ENCODE data around the gene THEMIS2. TPM values are rescaled to one million over a fixed set of nuclear protein-coding genes. Genes with fewer than 3 reads are reported as not detected.

The THEMIS2 gene
- total and polyA plus RNA-seq, 4 donors: 5.3 to 36.1 (median 26.2) TPM

DNA sequence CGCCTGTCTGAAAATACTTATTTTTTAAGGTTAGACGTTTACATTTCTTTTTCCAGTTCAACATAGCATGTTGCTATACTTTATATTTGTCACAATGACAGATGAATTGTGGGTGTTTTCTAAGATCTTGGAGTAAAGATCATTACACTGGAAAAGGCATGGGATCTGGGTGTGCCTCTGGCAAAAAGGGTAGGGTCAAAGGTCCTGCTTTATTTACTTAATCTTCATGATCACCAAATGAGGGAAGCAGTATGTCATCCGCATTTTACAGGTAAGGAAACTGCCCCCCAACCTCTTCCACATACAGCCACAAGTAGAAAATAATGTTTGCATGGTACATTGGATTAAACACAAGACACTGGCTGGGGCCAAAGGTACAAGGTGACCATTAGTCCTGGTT lies 49.9 kb downstream of the THEMIS2 start:
- WGBS, 2 donors: 75 to 79% methylated on average over 3 of the region's 3 CpGs
- ATAC-seq (ENCODE audit: low FRiP score) (no peak), DNase-seq (no peak)
- Histone ChIP-seq H3K4me1 (ENCODE audit: control insufficient read depth in 1 of 2, insufficient read depth in 2 of 2, low read length in 2 of 2) (no peaks in the 10 kb centered on the region), H3K27ac (ENCODE audit: low read depth in 1 of 2, low read length in 2 of 2) (no peak overlapping the region), H3K9me3 (ENCODE audit: control insufficient read depth, low read length) (no peaks in the 10 kb centered on the region), H3K4me3 (ENCODE audit: low read length in 2 of 2) (no peak overlapping the region), H3K27me3 (ENCODE audit: control insufficient read depth in 1 of 2, insufficient read depth in 2 of 2, low read length in 1 of 2) (no peaks in the 10 kb centered on the region), H3K36me3 (ENCODE audit: control insufficient read depth in 1 of 2, insufficient read depth in 2 of 2, low read length in 1 of 2) (no peaks in the 10 kb centered on the region)
- intact Hi-C loops (cut with DNase I): no loop called here

GRCh38 chr1:27928216-27928954 lies 56.0 kb downstream of the THEMIS2 start:
- Histone ChIP-seq H3K27ac (ENCODE audit: low read depth in 1 of 2, low read length in 2 of 2) (no peak overlapping the region), H3K9me3 (ENCODE audit: control insufficient read depth, low read length) (no peaks in the 10 kb centered on the region), H3K4me1 (ENCODE audit: control insufficient read depth in 1 of 2, insufficient read depth in 2 of 2, low read length in 2 of 2) (no peaks in the 10 kb centered on the region), H3K27me3 (ENCODE audit: control insufficient read depth in 1 of 2, insufficient read depth in 2 of 2, low read length in 1 of 2) (no peaks in the 10 kb centered on the region), H3K36me3 (ENCODE audit: control insufficient read depth in 1 of 2, insufficient read depth in 2 of 2, low read length in 1 of 2) (no peaks in the 10 kb centered on the region), H3K4me3 (ENCODE audit: low read length in 2 of 2) (no peak overlapping the region)
- ATAC-seq (ENCODE audit: low FRiP score) (no peak), DNase-seq (no peak)
- WGBS, 2 donors: 64 to 69% methylated on average over 5 of the region's 5 CpGs
- intact Hi-C loops (cut with DNase I): no loop called here

- no peaks in the 10 kb centered on the region for H3K36me3 ChIP-seq (ENCODE audit: control insufficient read depth in 1 of 2, insufficient read depth in 2 of 2, low read length in 1 of 2)
- H3K27me3 ChIP-seq (ENCODE audit: control insufficient read depth in 1 of 2, insufficient read depth in 2 of 2, low read length in 1 of 2): no peaks in the 10 kb centered on the region
- no peaks in the 10 kb centered on the region for H3K9me3 ChIP-seq (ENCODE audit: control insufficient read depth, low read length)
- no peaks in the 10 kb centered on the region for H3K4me1 ChIP-seq (ENCODE audit: control insufficient read depth in 1 of 2, insufficient read depth in 2 of 2, low read length in 2 of 2)
- no peak overlapping the region for H3K27ac ChIP-seq (ENCODE audit: low read depth in 1 of 2, low read length in 2 of 2)
- H3K4me3 ChIP-seq (ENCODE audit: low read length in 2 of 2): no peak overlapping the region
- 88 to 91% methylated on average over 6 of the region's 6 CpGs for WGBS, 2 donors
- intact Hi-C loops (cut with DNase I): no loop called here
- ATAC-seq (ENCODE audit: low FRiP score) (no peak), DNase-seq (no peak)
These were observed 58.8 kb downstream of the THEMIS2 start for GRCh38 chr1:27931184-27931583.

DNA sequence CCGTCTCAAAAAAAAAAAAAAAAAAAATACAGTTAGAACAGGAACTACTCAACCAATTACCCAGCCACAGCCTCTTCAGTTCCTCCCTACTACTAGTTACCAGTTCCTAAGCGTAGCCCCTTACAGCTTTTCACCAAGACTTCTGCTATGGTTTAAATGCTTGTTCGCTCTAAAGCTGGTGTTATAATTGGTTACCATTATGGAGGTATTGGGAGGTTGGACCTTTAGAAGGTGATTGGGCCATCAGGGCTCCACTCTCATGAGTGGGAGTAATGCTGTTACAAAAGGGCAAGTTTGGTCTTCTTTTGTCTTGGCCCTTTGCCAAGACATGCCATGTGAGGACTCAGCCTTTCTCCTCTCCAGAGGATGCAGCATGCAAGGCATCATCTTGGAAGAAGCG lies 59.4 kb downstream of the THEMIS2 start:
- Histone ChIP-seq H3K36me3 (ENCODE audit: control insufficient read depth in 1 of 2, insufficient read depth in 2 of 2, low read length in 1 of 2) (no peaks in the 10 kb centered on the region), H3K9me3 (ENCODE audit: control insufficient read depth, low read length) (no peaks in the 10 kb centered on the region), H3K27ac (ENCODE audit: low read depth in 1 of 2, low read length in 2 of 2) (no peak overlapping the region), H3K27me3 (ENCODE audit: control insufficient read depth in 1 of 2, insufficient read depth in 2 of 2, low read length in 1 of 2) (no peaks in the 10 kb centered on the region), H3K4me1 (ENCODE audit: control insufficient read depth in 1 of 2, insufficient read depth in 2 of 2, low read length in 2 of 2) (no peaks in the 10 kb centered on the region), H3K4me3 (ENCODE audit: low read length in 2 of 2) (no peak overlapping the region)
- DNase-seq: no peak
- intact Hi-C loops (cut with DNase I): no loop called here
- WGBS, 2 donors: 84 to 89% methylated on average over 3 to 4 of the region's 4 CpGs
- no peak for ATAC-seq (ENCODE audit: low FRiP score)

- Histone ChIP-seq H3K4me1 (ENCODE audit: control insufficient read depth in 1 of 2, insufficient read depth in 2 of 2, low read length in 2 of 2) (no peaks in the 10 kb centered on the region), H3K27ac (ENCODE audit: low read depth in 1 of 2, low read length in 2 of 2) (no peak within 1 kb of the TSS), H3K4me3 (ENCODE audit: low read length in 2 of 2) (no peak within 1 kb of the TSS), H3K27me3 (ENCODE audit: control insufficient read depth in 1 of 2, insufficient read depth in 2 of 2, low read length in 1 of 2) (no peaks in the 10 kb centered on the region), H3K9me3 (ENCODE audit: control insufficient read depth, low read length) (no peaks in the 10 kb centered on the region), H3K36me3 (ENCODE audit: control insufficient read depth in 1 of 2, insufficient read depth in 2 of 2, low read length in 1 of 2) (no peaks in the 10 kb centered on the region)
- ATAC-seq (ENCODE audit: low FRiP score) (no peak), DNase-seq (peak in 1 of 2 donors; percentile 51)
- intact Hi-C loops (cut with DNase I): no loop called here
- WGBS, 2 donors: 2 to 3% methylated on average over 16 of the region's 16 CpGs
These were observed 62.6 kb downstream of the THEMIS2 start, which contains the start of gene SMPDL3B for GRCh38 chr1:27934818-27935549. TSS of gene SMPDL3B (plus strand) at chr1:27935000. CDS start at chr1:27935184, 184 bp downstream.

- intact Hi-C loops (cut with DNase I): no loop called here
- H3K36me3 ChIP-seq (ENCODE audit: control insufficient read depth in 1 of 2, insufficient read depth in 2 of 2, low read length in 1 of 2): no peaks in the 10 kb centered on the region
- H3K9me3 ChIP-seq (ENCODE audit: control insufficient read depth, low read length): no peaks in the 10 kb centered on the region
- WGBS, 2 donors: 41 to 53% methylated on average over 8 of the region's 8 CpGs
- DNase-seq (peak in 1 of 2 donors; percentile 70), ATAC-seq (ENCODE audit: low FRiP score) (no peak)
- no peak overlapping the region for H3K27ac ChIP-seq (ENCODE audit: low read depth in 1 of 2, low read length in 2 of 2)
- no peaks in the 10 kb centered on the region for H3K27me3 ChIP-seq (ENCODE audit: control insufficient read depth in 1 of 2, insufficient read depth in 2 of 2, low read length in 1 of 2)
- H3K4me3 ChIP-seq (ENCODE audit: low read length in 2 of 2): no peak overlapping the region
- H3K4me1 ChIP-seq (ENCODE audit: control insufficient read depth in 1 of 2, insufficient read depth in 2 of 2, low read length in 2 of 2): no peaks in the 10 kb centered on the region
These were observed 63.4 kb downstream of the THEMIS2 start for GRCh38 chr1:27935721-27936120.

Other genes with a start within 250 kb of the THEMIS2 start
- 10 to 100 TPM; 12.1 to 21.7 TPM for gene FGR, start 237.4 kb upstream of the THEMIS2 start, total RNA-seq
- 10 to 100 TPM in 1 of 2 donors, 1 to 10 TPM in 1; 2.8 to 12.1 TPM for gene FGR, start 237.4 kb upstream of the THEMIS2 start, polyA plus RNA-seq
- 100 to 1,000 TPM; 116 to 143 TPM for gene IFI6, start 200.4 kb upstream of the THEMIS2 start, total RNA-seq
- gene IFI6, start 200.4 kb upstream of the THEMIS2 start, polyA plus RNA-seq: 100 to 1,000 TPM in 1 of 2 donors, 10 to 100 TPM in 1; 85.3 to 170 TPM
- gene FAM76A, start 146.6 kb upstream of the THEMIS2 start, total RNA-seq: 10 to 100 TPM; 14.4 to 18.9 TPM
- 1 to 10 TPM; 5.9 to 8.0 TPM for gene FAM76A, start 146.6 kb upstream of the THEMIS2 start, polyA plus RNA-seq
- gene STX12, start 99.3 kb upstream of the THEMIS2 start, total RNA-seq: 10 to 100 TPM; 70.0 to 81.4 TPM
- gene STX12, start 99.3 kb upstream of the THEMIS2 start, polyA plus RNA-seq: 10 to 100 TPM; 37.6 to 43.3 TPM
- gene PPP1R8, start 41.8 kb upstream of the THEMIS2 start, total RNA-seq: 10 to 100 TPM; 28.9 to 29.5 TPM
- gene PPP1R8, start 41.8 kb upstream of the THEMIS2 start, polyA plus RNA-seq: 10 to 100 TPM; 22.3 to 32.0 TPM
- gene RPA2, start 42.0 kb downstream of the THEMIS2 start, total RNA-seq: 10 to 100 TPM; 22.2 to 22.6 TPM
- gene RPA2, start 42.0 kb downstream of the THEMIS2 start, polyA plus RNA-seq: 10 to 100 TPM; 22.4 to 28.5 TPM
- under 1 TPM in 1 of 2 donors, not detected in 1; 0.49 TPM for gene SMPDL3B, start 62.5 kb downstream of the THEMIS2 start, total RNA-seq
- 1 to 10 TPM in 1 of 2 donors, not detected in 1; 3.0 TPM for gene SMPDL3B, start 62.5 kb downstream of the THEMIS2 start, polyA plus RNA-seq
- 1 to 10 TPM; 6.8 to 7.8 TPM for gene XKR8, start 87.4 kb downstream of the THEMIS2 start, total RNA-seq
- 1 to 10 TPM; 4.3 to 7.5 TPM for gene XKR8, start 87.4 kb downstream of the THEMIS2 start, polyA plus RNA-seq
- 10 to 100 TPM; 20.9 to 25.3 TPM for gene EYA3, start 216.1 kb downstream of the THEMIS2 start, total RNA-seq
- gene EYA3, start 216.1 kb downstream of the THEMIS2 start, polyA plus RNA-seq: 1 to 10 TPM; 3.4 to 5.0 TPM